GM21576 (cell line): ENCODE measurements around the gene CYP2J2.
"Not testable (repeated sequence)": the region's sequence is repeated elsewhere in the genome, so short reads cannot be mapped to it uniquely, and the experiment has no call there.

Experiments used
- ATAC-seq: cut with Tn5 transposase; IDR thresholded peaks from one replicate; pipeline ENCODE4 v1.9.1; 2021; ENCODE audit warnings: mild to moderate bottlenecking, moderate library complexity; ENCODE audit not compliant: unreplicated experiment

The CYP2J2 gene

GRCh38 chr1:59926381-59927123 lies at the start of gene CYP2J2:
TSS of gene CYP2J2 (minus strand) at chr1:59926773. CDS start at chr1:59926746, 27 bp downstream.
- ATAC-seq: peak; percentile 70

- ATAC-seq: no peak
These were observed 47.1 kb upstream of the CYP2J2 start for GRCh38 chr1:59973719-59974118.

- ATAC-seq: no peak
These were observed 45.8 kb upstream of the CYP2J2 start for GRCh38 chr1:59972216-59972927.

GRCh38 chr1:59971464-59971911 lies 44.9 kb upstream of the CYP2J2 start:
- ATAC-seq: peak; percentile 85

GRCh38 chr1:59969542-59970175 lies 43.1 kb upstream of the CYP2J2 start:
- ATAC-seq: not testable (repeated sequence)

GRCh38 chr1:59968746-59969145 lies 42.2 kb upstream of the CYP2J2 start:
- ATAC-seq: not testable (repeated sequence)

- ATAC-seq: no peak
These were observed 41.2 kb upstream of the CYP2J2 start for GRCh38 chr1:59967780-59968179.

GRCh38 chr1:59967141-59967697 lies 40.6 kb upstream of the CYP2J2 start:
- no peak for ATAC-seq

GRCh38 chr1:59952065-59952464 lies 25.5 kb upstream of the CYP2J2 start:
- ATAC-seq: no peak

- no peak for ATAC-seq
These were observed 23.1 kb upstream of the CYP2J2 start for GRCh38 chr1:59949648-59950047.

GRCh38 chr1:59948990-59949389 lies 22.4 kb upstream of the CYP2J2 start:
- ATAC-seq: no peak

GRCh38 chr1:59947047-59947938 lies 20.7 kb upstream of the CYP2J2 start:
- ATAC-seq: peak; percentile 90

- ATAC-seq: no peak
These were observed 19.2 kb upstream of the CYP2J2 start for GRCh38 chr1:59945790-59946189.

- no peak for ATAC-seq
These were observed 12.8 kb upstream of the CYP2J2 start for GRCh38 chr1:59939393-59939792.

- ATAC-seq: no peak
These were observed 11.2 kb upstream of the CYP2J2 start for GRCh38 chr1:59937636-59938210.

- no peak for ATAC-seq
These were observed 9.8 kb upstream of the CYP2J2 start for GRCh38 chr1:59936358-59936821.

- no peak for ATAC-seq
These were observed 2.4 kb upstream of the CYP2J2 start for GRCh38 chr1:59928996-59929395.

- no peak for ATAC-seq
These were observed 640 bp upstream of the CYP2J2 start for GRCh38 chr1:59927213-59927612.

- ATAC-seq: no peak
These were observed 1.9 kb downstream of the CYP2J2 start for GRCh38 chr1:59924653-59925052.
